Suprapubic skin (tissue), 4 donors: ENCODE data around the gene KCNH8. TPM values are rescaled to one million over a fixed set of nuclear protein-coding genes. Genes with fewer than 3 reads are reported as not detected.
"Not testable (repeated sequence)": the region's sequence is repeated elsewhere in the genome, so short reads cannot be mapped to it uniquely, and the experiment has no call there.

Experiments
- DNase-seq, 2 donors: peaks; one replicate each; pipeline ENCODE4 v3.0.0-alpha.2; 2019; ENCODE audit warnings: low spot score in 2 of 2
- H3K27ac ChIP-seq: fragments of 200-600 bp; sonication (generic); one replicate; pipeline ENCODE4 v1.5.1; 2019
- H3K27me3 ChIP-seq: fragments of 200-600 bp; sonication (generic); one replicate; pipeline ENCODE4 v1.5.1; 2019
- H3K36me3 ChIP-seq: fragments of 200-600 bp; sonication (generic); one replicate; pipeline ENCODE4 v1.5.1; 2019
- H3K4me1 ChIP-seq: fragments of 200-600 bp; sonication (generic); one replicate; pipeline ENCODE4 v1.5.1; 2019
- H3K4me3 ChIP-seq: fragments of 200-600 bp; sonication (generic); one replicate; pipeline ENCODE4 v1.5.1; 2019; ENCODE audit warnings: mild to moderate bottlenecking
- H3K9me3 ChIP-seq: fragments of 200-600 bp; sonication (generic); one replicate; pipeline ENCODE4 v1.5.1; 2019
- CTCF ChIP-seq, 2 donors: fragments of 200-600 bp in 1 of 2; fragments of 450-650 bp in 1 of 2; sonication (generic) in 1 of 2; IDR thresholded peaks; one replicate each; pipeline ENCODE4 v1.5.1; 2016 to 2019; ENCODE audit warnings: antibody characterized with exemption in 2 of 2, mild to moderate bottlenecking in 1 of 2, moderate library complexity in 1 of 2
- EP300 ChIP-seq: sonication (generic); formaldehyde crosslinking; IDR thresholded peaks from one replicate; pipeline ENCODE4 v1.6.1; 2017; ENCODE audit warnings: antibody characterized with exemption
- POLR2A ChIP-seq, 2 donors: fragments of 450-650 bp; IDR thresholded peaks; one replicate each; pipeline ENCODE4 v1.6.1; 2017; ENCODE audit warnings: antibody characterized with exemption in 2 of 2, mild to moderate bottlenecking in 2 of 2, moderate library complexity in 2 of 2
- POLR2AphosphoS5 ChIP-seq, 3 donors: sonication (generic); formaldehyde crosslinking; IDR thresholded peaks; one replicate each; pipeline ENCODE4 v1.6.1; 2017; ENCODE audit warnings: antibody characterized with exemption in 3 of 3
- WGBS: methylation state at CpG from one replicate; pipeline ENCODE4 v1.1.5; 2018; 5-methylcytosine and 5-hydroxymethylcytosine counted together
- total RNA-seq, 4 donors: library from RNA; depleted of rRNA; stranded (reverse); fragments of >200 nt; gene quantifications; one replicate each; pipeline ENCODE4 v1.1.0, GENCODE V29; 2016

Gene KCNH8
- 1 to 10 TPM in 1 of 4 donors, under 1 TPM in 3; 0.40 to 1.6 (median 0.58) TPM for total RNA-seq

- Histone ChIP-seq H3K4me1 (peaks cover 31% of the 10 kb centered on the region), H3K27me3 (peaks cover 8% of the 10 kb centered on the region), H3K27ac (peak within 1 kb of the TSS; percentile 4), H3K4me3 (peak within 1 kb of the TSS; percentile 58), H3K36me3 (no peaks in the 10 kb centered on the region), H3K9me3 (no peaks in the 10 kb centered on the region)
- DNase-seq, result no peak
- TF ChIP-seq POLR2A (IDR thresholded peaks at IDR 0.05), result no peak
- no peak for TF ChIP-seq CTCF (IDR thresholded peaks at IDR 0.05)
- TF ChIP-seq EP300, result no peak
- TF ChIP-seq POLR2AphosphoS5 (IDR thresholded peaks at IDR 0.05), result no peak
- 1% methylated on average over 16 of the region's 64 CpGs for WGBS
These were observed at the start of gene KCNH8 for GRCh38 chr3:19147905-19148767. TSS of gene KCNH8 (plus strand) at chr3:19148510. CDS start at chr3:19148720, 210 bp downstream.

- H3K4me3 ChIP-seq, result peak overlapping the region; percentile 37
- WGBS, result 78% methylated on average over 20 of the region's 29 CpGs
- not testable (repeated sequence) for H3K9me3 ChIP-seq, H3K4me1 ChIP-seq, H3K36me3 ChIP-seq, H3K27ac ChIP-seq, H3K27me3 ChIP-seq, DNase-seq
These were observed 45.5 kb upstream of the KCNH8 start for GRCh38 chr3:19102654-19103290.

GRCh38 chr3:19103510-19103909 lies 44.8 kb upstream of the KCNH8 start:
- Histone ChIP-seq H3K27ac (no peak overlapping the region), H3K4me3 (no peak overlapping the region), H3K36me3 (no peaks in the 10 kb centered on the region), H3K4me1 (no peaks in the 10 kb centered on the region), H3K9me3 (no peaks in the 10 kb centered on the region), H3K27me3 (no peaks in the 10 kb centered on the region)
- TF ChIP-seq CTCF (IDR thresholded peaks at IDR 0.05) (no peak), EP300 (no peak), POLR2A (IDR thresholded peaks at IDR 0.05) (no peak)
- no peak for DNase-seq
- 92% methylated on average over 3 of the region's 3 CpGs for WGBS

- H3K9me3 ChIP-seq, result no peaks in the 10 kb centered on the region
- no peaks in the 10 kb centered on the region for H3K27me3 ChIP-seq
- no peaks in the 10 kb centered on the region for H3K36me3 ChIP-seq
- no peak overlapping the region for H3K4me3 ChIP-seq
- no peaks in the 10 kb centered on the region for H3K4me1 ChIP-seq
- no peak for DNase-seq
- TF ChIP-seq CTCF (IDR thresholded peaks at IDR 0.05) (no peak), POLR2A (IDR thresholded peaks at IDR 0.05) (no peak), EP300 (no peak), POLR2AphosphoS5 (IDR thresholded peaks at IDR 0.05) (no peak)
- no peak overlapping the region for H3K27ac ChIP-seq
These were observed 43.9 kb upstream of the KCNH8 start for GRCh38 chr3:19104459-19104858.

GRCh38 chr3:19105826-19106225 lies 42.5 kb upstream of the KCNH8 start:
- DNase-seq, result no peak
- Histone ChIP-seq H3K27me3 (no peaks in the 10 kb centered on the region), H3K27ac (no peak overlapping the region), H3K4me3 (no peak overlapping the region), H3K4me1 (no peaks in the 10 kb centered on the region), H3K36me3 (no peaks in the 10 kb centered on the region), H3K9me3 (no peaks in the 10 kb centered on the region)
- WGBS, result 81% methylated on average over 4 of the region's 4 CpGs
- TF ChIP-seq CTCF (IDR thresholded peaks at IDR 0.05) (no peak), EP300 (no peak), POLR2A (IDR thresholded peaks at IDR 0.05) (no peak), POLR2AphosphoS5 (IDR thresholded peaks at IDR 0.05) (no peak)
